Calu3 (cell line): ENCODE data around the gene APOL1. TPM values are rescaled to one million over a fixed set of nuclear protein-coding genes. Genes with fewer than 3 reads are reported as not detected.
"Not testable (repeated sequence)": the region's sequence is repeated elsewhere in the genome, so short reads cannot be mapped to it uniquely, and the experiment has no call there.

Source experiments
- BruUV-seq: library from RNA; stranded (reverse); fragments of 400-500 nt; replicated peaks from 2 replicates; lab custom pipeline; 2021; lab: Mats Ljungman, UMichigan
- CTCF ChIA-PET: fragments of 300-600 bp; sonication (Branson Sonifier 250); formaldehyde crosslinking; loops from one replicate; lab custom pipeline; 2022; ENCODE audit warnings: antibody characterized with exemption; lab: Charles Lee
- DNase-seq: peaks from one replicate; pipeline ENCODE4 v3.0.0; 2022
- H3K27ac Mint-ChIP-seq: one replicate; pipeline ENCODE4 v1.8.0; 2022; ENCODE audit warnings: mixed read lengths; ENCODE audit not compliant: unreplicated experiment
- H3K27me3 Mint-ChIP-seq: one replicate; pipeline ENCODE4 v1.8.0; 2022; ENCODE audit warnings: mixed read lengths; ENCODE audit not compliant: unreplicated experiment
- H3K36me3 Mint-ChIP-seq: one replicate; pipeline ENCODE4 v1.8.0; 2022; ENCODE audit warnings: mild to moderate bottlenecking, moderate library complexity, mixed read lengths; ENCODE audit not compliant: insufficient read depth, unreplicated experiment
- H3K4me1 Mint-ChIP-seq: one replicate; pipeline ENCODE4 v1.8.0; 2022; ENCODE audit warnings: mild to moderate bottlenecking, low read depth, mixed read lengths; ENCODE audit not compliant: unreplicated experiment
- H3K4me3 Mint-ChIP-seq: one replicate; pipeline ENCODE4 v1.8.0; 2022; ENCODE audit warnings: mild to moderate bottlenecking, low read depth, moderate library complexity, mixed read lengths; ENCODE audit not compliant: unreplicated experiment
- H3K9me3 Mint-ChIP-seq: one replicate; pipeline ENCODE4 v1.8.0; 2022; ENCODE audit warnings: low read depth, mixed read lengths; ENCODE audit not compliant: unreplicated experiment
- CTCF ChIP-seq: fragments of 200-600 bp; IDR thresholded peaks from one replicate; pipeline ENCODE4 v1.8.0; 2022; ENCODE audit warnings: antibody characterized with exemption; ENCODE audit not compliant: unreplicated experiment
- intact Hi-C: fragments of 100-400 bp; cut with micrococcal nuclease; formaldehyde crosslinking; loops from one replicate; pipeline ENCODE4 v1.10.0; 2022; ENCODE audit not compliant: unreplicated experiment
- total RNA-seq: library from RNA; stranded (reverse); gene quantifications from 2 replicates; pipeline ENCODE4 v1.2.3, GENCODE V29; 2022

APOL1 gene
- total RNA-seq, 1 experiment from 2014 or later: 313 TPM

GRCh38 chr22:36249160-36249559 lies 3.8 kb upstream of the APOL1 start:
- no peak for TF ChIP-seq CTCF

GRCh38 chr22:36250292-36250960 lies 2.5 kb upstream of the APOL1 start:
- H3K27me3 Mint-ChIP-seq, BruUV-seq, H3K9me3 Mint-ChIP-seq, intact Hi-C loops: not testable (repeated sequence)
- H3K36me3 Mint-ChIP-seq: peaks cover 48% of the 10 kb centered on the region
- H3K4me3 Mint-ChIP-seq: peak overlapping the region; percentile 65
- peak; percentile 60 for DNase-seq
- H3K4me1 Mint-ChIP-seq: peaks cover 87% of the 10 kb centered on the region
- CTCF ChIA-PET: interaction anchor here (7.3 kb wide), 1 partner anchor 12 kb away, joined by 63 read pairs; the partner anchor contains the start of gene APOL2
- H3K27ac Mint-ChIP-seq: peak overlapping the region; percentile 71

More at GRCh38 chr22:36249160-36249559, 3.8 kb upstream of the APOL1 start:
- peak overlapping the region; percentile 71 for H3K27ac Mint-ChIP-seq
- no peak overlapping the region for H3K4me3 Mint-ChIP-seq
- intact Hi-C loops: no loop called here
- no peak for DNase-seq
- BruUV-seq: no TSS peak
- H3K36me3 Mint-ChIP-seq: peaks cover 35% of the 10 kb centered on the region
- peaks cover 2% of the 10 kb centered on the region for H3K9me3 Mint-ChIP-seq
- H3K4me1 Mint-ChIP-seq: peaks cover 92% of the 10 kb centered on the region
- CTCF ChIA-PET: interaction anchor here (7.3 kb wide), 1 partner anchor 10 kb away, joined by 63 read pairs; the partner anchor contains the start of gene APOL2
- H3K27me3 Mint-ChIP-seq: no peaks in the 10 kb centered on the region

GRCh38 chr22:36251979-36252608 lies 839 bp upstream of the APOL1 start:
- not testable (repeated sequence) for BruUV-seq, DNase-seq
- CTCF ChIA-PET: interaction anchor here (0.6 to 7.3 kb wide), 5 partner anchors 13 to 203 kb away, joined by 3 to 63 read pairs (median 4); partner anchors contain the start of gene APOL2

GRCh38 chr22:36253523-36254490 lies 874 bp downstream of the APOL1 start:
- H3K27ac Mint-ChIP-seq: peak overlapping the region; percentile 71
- TF ChIP-seq CTCF: no peak
- H3K36me3 Mint-ChIP-seq: peaks cover 68% of the 10 kb centered on the region
- intact Hi-C loops: loop anchor here (2.0 kb wide), 1 partner anchor 15 kb away; the partner anchor contains the start of gene APOL2
- H3K9me3 Mint-ChIP-seq: no peaks in the 10 kb centered on the region
- H3K4me3 Mint-ChIP-seq: peak overlapping the region; percentile 94
- peaks cover 88% of the 10 kb centered on the region for H3K4me1 Mint-ChIP-seq
- CTCF ChIA-PET: interaction anchor here (0.5 to 7.3 kb wide), 8 partner anchors 10 to 203 kb away, joined by 3 to 63 read pairs (median 4); partner anchors contain the start of gene APOL2
- BruUV-seq: TSS peak; percentile 76
- no peak for DNase-seq
- no peaks in the 10 kb centered on the region for H3K27me3 Mint-ChIP-seq

More at GRCh38 chr22:36251979-36252608, 839 bp upstream of the APOL1 start:
- Mint-ChIP-seq H3K36me3 (peaks cover 56% of the 10 kb centered on the region), H3K4me1 (peaks cover 88% of the 10 kb centered on the region), H3K27ac (peak overlapping the region; percentile 71), H3K4me3 (peak overlapping the region; percentile 94)
- not testable (repeated sequence) for H3K9me3 Mint-ChIP-seq, H3K27me3 Mint-ChIP-seq
- intact Hi-C loops: loop anchor here (2.0 kb wide), 1 partner anchor 13 kb away; the partner anchor contains the start of gene APOL2

- intact Hi-C loops, H3K27me3 Mint-ChIP-seq, DNase-seq, BruUV-seq, CTCF ChIA-PET, H3K9me3 Mint-ChIP-seq: not testable (repeated sequence)
- H3K27ac Mint-ChIP-seq: peak overlapping the region; percentile 71
- H3K4me1 Mint-ChIP-seq: peaks cover 72% of the 10 kb centered on the region
- peak overlapping the region; percentile 94 for H3K4me3 Mint-ChIP-seq
- H3K36me3 Mint-ChIP-seq: peaks cover 75% of the 10 kb centered on the region
Observed at GRCh38 chr22:36255572-36255971, 2.6 kb downstream of the APOL1 start.
